Endothelial cell (in vitro differentiated cells): ENCODE data around the gene TEX22. TPM values are rescaled to one million over a fixed set of nuclear protein-coding genes. Genes with fewer than 3 reads are reported as not detected.
A peak's percentile ranks its signal among the peaks of the same experiment; 100 is the strongest.

Source experiments
- DNase-seq: peaks from one replicate; pipeline ENCODE4 v3.0.0; 2021; ENCODE audit warnings: low spot score
- H3K27ac Mint-ChIP-seq: one replicate; pipeline ENCODE4 v1.8.0; 2021; ENCODE audit warnings: mixed read lengths, inconsistent platforms; ENCODE audit not compliant: unreplicated experiment
- H3K27me3 Mint-ChIP-seq: one replicate; pipeline ENCODE4 v1.8.0; 2021; ENCODE audit warnings: mild to moderate bottlenecking, moderate library complexity, mixed read lengths, inconsistent platforms; ENCODE audit not compliant: unreplicated experiment
- H3K36me3 Mint-ChIP-seq: one replicate; pipeline ENCODE4 v1.8.0; 2021; ENCODE audit warnings: mild to moderate bottlenecking, low read depth, mixed read lengths, inconsistent platforms; ENCODE audit not compliant: unreplicated experiment
- H3K4me1 Mint-ChIP-seq: one replicate; pipeline ENCODE4 v1.8.0; 2021; ENCODE audit warnings: mild to moderate bottlenecking, mixed read lengths, inconsistent platforms; ENCODE audit not compliant: unreplicated experiment
- H3K4me3 Mint-ChIP-seq: one replicate; pipeline ENCODE4 v1.8.0; 2021; ENCODE audit warnings: mild to moderate bottlenecking, mixed read lengths, inconsistent platforms; ENCODE audit not compliant: unreplicated experiment
- H3K9me3 Mint-ChIP-seq: one replicate; pipeline ENCODE4 v1.8.0; 2021; ENCODE audit warnings: mixed read lengths, inconsistent platforms; ENCODE audit not compliant: unreplicated experiment
- CTCF ChIP-seq: fragments of 200-600 bp; sonication (generic); IDR thresholded peaks from one replicate; pipeline ENCODE4 v1.5.0; 2021; ENCODE audit warnings: antibody characterized with exemption; ENCODE audit not compliant: unreplicated experiment
- total RNA-seq: library from RNA; stranded (reverse); fragmentation: NEBNext Ultra II Directional; extraction: Animal tissue kit (Norgen Biotek cat#: 25700); gene quantifications from one replicate; pipeline ENCODE4 v1.2.1, GENCODE V29; 2021; ENCODE audit not compliant: unreplicated experiment

TEX22 gene
- total RNA-seq, 1 donor from 2014 or later, result 1.1 TPM

GRCh38 chr14:105418269-105419194, 20.2 kb downstream of the TEX22 start:
- H3K9me3 Mint-ChIP-seq, result no peaks in the 10 kb centered on the region
- H3K4me1 Mint-ChIP-seq, result peaks cover 11% of the 10 kb centered on the region
- no peak overlapping the region for H3K27ac Mint-ChIP-seq
- no peak for DNase-seq
- no peaks in the 10 kb centered on the region for H3K36me3 Mint-ChIP-seq
- peaks cover 18% of the 10 kb centered on the region for H3K27me3 Mint-ChIP-seq
- peak overlapping the region; percentile 81 for H3K4me3 Mint-ChIP-seq
- TF ChIP-seq CTCF, result no peak

- TF ChIP-seq CTCF, result no peak
- Mint-ChIP-seq H3K36me3 (no peaks in the 10 kb centered on the region), H3K9me3 (no peaks in the 10 kb centered on the region), H3K27me3 (peaks cover 16% of the 10 kb centered on the region), H3K4me1 (peaks cover 11% of the 10 kb centered on the region), H3K4me3 (peak within 1 kb of the TSS; percentile 95), H3K27ac (no peak within 1 kb of the TSS)
- no peak for DNase-seq
Observed at GRCh38 chr14:105419195-105420091, 21.1 kb downstream of the TEX22 start, which contains the start of gene MTA1. MTA1 (plus strand) TSS chr14:105419827; CDS start chr14:105420036, 209 bp downstream.

- Mint-ChIP-seq H3K36me3 (no peaks in the 10 kb centered on the region), H3K4me3 (peak overlapping the region; percentile 95), H3K27me3 (peaks cover 14% of the 10 kb centered on the region), H3K4me1 (peaks cover 9% of the 10 kb centered on the region), H3K9me3 (no peaks in the 10 kb centered on the region), H3K27ac (peak overlapping the region; percentile 61)
- no peak for DNase-seq
- no peak for TF ChIP-seq CTCF
Observed at GRCh38 chr14:105420101-105420973, 22.0 kb downstream of the TEX22 start.

GRCh38 chr14:105420974-105421674, 22.8 kb downstream of the TEX22 start:
- peaks cover 9% of the 10 kb centered on the region for H3K4me1 Mint-ChIP-seq

More at GRCh38 chr14:105420974-105421674, 22.8 kb downstream of the TEX22 start:
- no peak for DNase-seq
- H3K27me3 Mint-ChIP-seq, result peaks cover 14% of the 10 kb centered on the region
- H3K27ac Mint-ChIP-seq, result peak overlapping the region; percentile 61
- H3K9me3 Mint-ChIP-seq, result no peaks in the 10 kb centered on the region
- peak overlapping the region; percentile 95 for H3K4me3 Mint-ChIP-seq
- no peaks in the 10 kb centered on the region for H3K36me3 Mint-ChIP-seq
- TF ChIP-seq CTCF, result no peak
